Activated CD4-positive, CD25-positive, alpha-beta regulatory T cell (primary cell): Measurements from ENCODE around the gene CDK3.

Source experiments
- DNase-seq, 4 experiments: peaks; one replicate each; lab custom pipeline; 2025; lab: John Stamatoyannopoulos, UW

CDK3 gene

GRCh38 chr17:75991396-75991795, 9.3 kb upstream of the CDK3 start:
- no peak for DNase-seq

- no peak for DNase-seq
Observed at GRCh38 chr17:75994802-75995370, 5.8 kb upstream of the CDK3 start.

GRCh38 chr17:75995385-75995925, 5.2 kb upstream of the CDK3 start:
- no peak for DNase-seq

- no peak for DNase-seq
Observed at GRCh38 chr17:75996665-75997590, 3.7 kb upstream of the CDK3 start.

- no peak for DNase-seq
Observed at GRCh38 chr17:75998327-75998795, 2.3 kb upstream of the CDK3 start.

GRCh38 chr17:76000016-76000754, 470 bp upstream of the CDK3 start:
- DNase-seq: peak; percentile 37 to 46 (median 38)

GRCh38 chr17:76002100-76002499, 1.4 kb downstream of the CDK3 start:
- no peak for DNase-seq

GRCh38 chr17:76003915-76004314, 3.3 kb downstream of the CDK3 start:
- no peak for DNase-seq

GRCh38 chr17:76004750-76005262, 4.2 kb downstream of the CDK3 start:
- DNase-seq: no peak

- peak; percentile 58 to 86 (median 72) for DNase-seq
Observed at GRCh38 chr17:76005263-76006149, 4.9 kb downstream of the CDK3 start.

GRCh38 chr17:76007131-76007849, 6.6 kb downstream of the CDK3 start:
- no peak for DNase-seq

- no peak for DNase-seq
Observed at GRCh38 chr17:76007850-76008165, 7.2 kb downstream of the CDK3 start.

GRCh38 chr17:76008208-76008607, 7.6 kb downstream of the CDK3 start:
- no peak for DNase-seq

GRCh38 chr17:76008630-76009425, 8.2 kb downstream of the CDK3 start:
- DNase-seq: no peak

GRCh38 chr17:76009447-76009846, 8.8 kb downstream of the CDK3 start:
- DNase-seq: no peak

GRCh38 chr17:76009969-76010661, 9.5 kb downstream of the CDK3 start:
- no peak for DNase-seq

GRCh38 chr17:76011951-76012350, 11.3 kb downstream of the CDK3 start:
- DNase-seq: no peak

GRCh38 chr17:76013377-76013932, 12.8 kb downstream of the CDK3 start:
- DNase-seq: no peak
